ENCODE measurements around the gene DCX.

Gene DCX

GRCh38 chrX:111340054-111340453 lies 71.9 kb downstream of the DCX start:
- no peak for TF ChIP-seq CTCF (conservative IDR thresholded peaks at IDR 0.05)
- H3K27ac ChIP-seq: no peak overlapping the region

DNA sequence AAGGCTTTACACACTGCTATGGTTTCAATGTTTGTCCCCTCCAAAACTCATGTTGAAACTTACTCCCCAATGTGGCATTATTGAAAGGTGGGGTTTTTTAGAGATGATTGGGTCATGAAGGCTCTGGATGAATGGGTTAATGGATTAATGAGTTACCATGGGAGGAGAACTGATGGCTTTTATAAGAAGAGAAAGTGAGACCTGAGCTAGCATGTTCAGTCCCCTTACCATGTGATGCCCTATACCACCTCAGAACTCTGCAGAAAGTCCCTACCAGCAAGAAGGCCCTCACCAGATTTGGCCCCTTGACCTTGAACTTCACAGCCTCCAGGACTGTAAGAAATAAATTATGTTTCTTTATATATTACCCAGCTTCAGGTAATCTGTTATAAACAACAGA lies 72.8 kb downstream of the DCX start:
- no peak overlapping the region for H3K27ac ChIP-seq
- TF ChIP-seq CTCF (conservative IDR thresholded peaks at IDR 0.05) (no peak), ZFX (IDR thresholded peaks at IDR 0.05) (no peak)

GRCh38 chrX:111338095-111338698 lies 73.8 kb downstream of the DCX start:
- TF ChIP-seq CTCF (conservative IDR thresholded peaks at IDR 0.05) (no peak), ZFX (IDR thresholded peaks at IDR 0.05) (no peak)
- no peak overlapping the region for H3K27ac ChIP-seq

- TF ChIP-seq ZFX (IDR thresholded peaks at IDR 0.05) (no peak), CTCF (conservative IDR thresholded peaks at IDR 0.05) (no peak)
- no peak overlapping the region for H3K27ac ChIP-seq
Measured at GRCh38 chrX:111337067-111337637, 74.8 kb downstream of the DCX start.

GRCh38 chrX:111336141-111336540 lies 75.9 kb downstream of the DCX start:
- TF ChIP-seq CTCF (conservative IDR thresholded peaks at IDR 0.05) (no peak), ZFX (IDR thresholded peaks at IDR 0.05) (no peak)
- no peak overlapping the region for H3K27ac ChIP-seq

GRCh38 chrX:111329370-111329769 lies 82.6 kb downstream of the DCX start:
- H3K27ac ChIP-seq: no peak overlapping the region
- TF ChIP-seq ZFX (IDR thresholded peaks at IDR 0.05) (no peak), CTCF (conservative IDR thresholded peaks at IDR 0.05) (no peak)

DNA sequence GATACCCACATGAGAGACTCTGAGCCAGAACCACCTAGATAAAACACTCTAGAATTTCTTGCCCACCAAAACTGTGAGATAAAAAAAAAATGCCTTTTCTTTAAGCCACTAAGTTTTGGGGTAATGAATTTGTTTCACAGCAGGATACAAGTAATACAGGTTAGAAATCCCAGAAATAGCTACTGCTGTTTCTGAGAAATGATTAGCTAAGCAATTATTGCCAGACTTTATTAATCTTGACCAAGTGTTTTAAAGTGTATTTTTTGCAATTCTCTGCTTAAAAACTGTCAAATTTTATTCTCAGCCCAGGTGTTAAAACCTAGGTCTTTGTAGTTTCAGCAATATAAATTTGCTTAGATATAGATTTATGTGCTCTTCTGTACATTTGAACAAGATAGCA lies 83.1 kb downstream of the DCX start:
- no peak for TF ChIP-seq ZFX (IDR thresholded peaks at IDR 0.05)
- TF ChIP-seq CTCF (conservative IDR thresholded peaks at IDR 0.05): no peak
- no peak overlapping the region for H3K27ac ChIP-seq

Data from C4-2B (cell line).